ENCODE measurements around the gene FAM76B. TPM values are rescaled to one million over a fixed set of nuclear protein-coding genes. Genes with fewer than 3 reads are reported as not detected.
"Not testable (repeated sequence)": the region's sequence is repeated elsewhere in the genome, so short reads cannot be mapped to it uniquely, and the experiment has no call there.

Gene FAM76B
- total RNA-seq: 25.3 TPM

GRCh38 chr11:95789506-95790122, at the start of gene FAM76B:
FAM76B (minus strand) TSS chr11:95789782; CDS start chr11:95789478, 304 bp downstream.
- peak; percentile 98 for DNase-seq (ENCODE audit: low spot score)

GRCh38 chr11:95835768-95836488, 46.3 kb upstream of the FAM76B start:
- DNase-seq (ENCODE audit: low spot score): peak; percentile 69

DNA sequence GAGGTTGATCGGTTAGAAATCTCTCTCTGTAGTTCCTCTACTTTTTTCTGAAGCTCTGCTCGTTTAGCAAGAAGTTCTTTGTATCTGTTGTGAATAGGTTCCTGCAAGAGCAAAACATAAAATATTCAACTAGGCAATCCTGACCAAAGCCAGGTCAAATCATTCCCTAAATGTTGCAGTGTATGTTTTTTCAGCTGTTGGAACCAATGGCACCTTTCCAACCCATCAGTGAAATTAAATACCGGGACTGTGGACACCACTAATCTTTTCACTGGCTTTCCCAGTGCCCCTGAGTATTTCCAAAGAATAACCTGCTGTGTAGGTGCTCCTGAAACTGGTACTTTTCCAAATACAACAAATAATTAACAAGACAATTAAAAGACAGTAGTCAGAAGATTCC, 45.8 kb upstream of the FAM76B start:
- DNase-seq (ENCODE audit: low spot score): no peak

GRCh38 chr11:95833378-95833777, 43.8 kb upstream of the FAM76B start:
- no peak for DNase-seq (ENCODE audit: low spot score)

DNA sequence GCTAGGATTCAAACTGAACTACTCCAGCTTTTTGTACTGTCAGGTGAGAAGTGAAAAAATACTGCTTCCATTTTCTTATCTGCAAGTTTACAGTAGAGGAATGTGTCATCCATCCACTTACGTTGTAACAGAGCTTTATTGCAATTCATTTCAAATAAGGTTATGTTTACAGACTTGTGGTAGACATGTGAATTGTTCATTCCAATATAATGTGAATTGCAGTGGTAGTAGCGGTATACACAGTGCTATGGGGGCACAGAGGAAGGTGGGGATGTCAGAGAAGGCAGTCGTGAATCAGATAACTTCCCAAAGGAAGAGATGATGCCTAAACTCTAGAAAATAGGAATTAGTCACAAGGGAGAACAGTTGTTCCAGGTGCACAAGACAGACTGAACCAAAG, 43.2 kb upstream of the FAM76B start:
- DNase-seq (ENCODE audit: low spot score): no peak

- DNase-seq (ENCODE audit: low spot score): no peak
Observed at GRCh38 chr11:95831198-95831883, 41.8 kb upstream of the FAM76B start.

- DNase-seq (ENCODE audit: low spot score): no peak
Observed at GRCh38 chr11:95829580-95830259, 40.1 kb upstream of the FAM76B start.

DNA sequence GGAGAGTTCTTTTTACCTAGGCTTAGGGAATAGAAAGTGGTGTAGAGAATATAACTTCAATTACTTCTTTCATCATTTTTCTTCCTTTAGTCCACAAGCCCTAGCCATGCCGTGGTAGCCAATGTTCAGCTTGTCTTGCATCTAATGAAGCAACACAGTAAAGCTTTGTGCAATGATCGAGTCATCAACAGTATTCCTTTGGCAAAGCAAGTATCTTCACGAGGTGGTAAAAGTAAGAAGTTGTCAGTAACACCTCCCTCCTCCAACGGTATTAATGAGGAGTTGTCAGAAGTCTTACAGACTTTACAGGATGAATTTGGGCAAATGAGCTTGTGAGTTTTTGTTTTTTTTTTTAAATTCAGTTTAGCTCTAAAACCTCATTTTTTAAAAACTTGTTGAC, 38.1 kb upstream of the FAM76B start:
- no peak for DNase-seq (ENCODE audit: low spot score)

DNA sequence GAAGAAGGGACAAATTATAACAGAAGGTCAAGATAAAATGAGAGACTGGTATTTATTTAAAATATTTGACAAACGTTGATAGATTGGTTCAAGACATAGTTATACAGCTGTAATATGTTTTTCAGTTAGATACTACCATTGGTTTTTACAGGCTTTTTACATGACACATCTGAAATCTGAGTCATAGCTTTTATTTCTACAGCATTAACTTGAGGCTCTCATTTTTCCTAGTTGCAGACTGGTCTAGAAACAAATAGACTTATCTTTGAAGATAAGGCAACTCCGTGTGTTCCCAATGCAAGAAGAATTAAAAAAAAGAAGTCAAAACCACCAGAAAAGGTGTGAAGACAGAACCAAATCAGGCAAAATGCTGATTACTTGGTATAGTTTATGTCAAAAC, 32.1 kb upstream of the FAM76B start:
- no peak for DNase-seq (ENCODE audit: low spot score)

DNA sequence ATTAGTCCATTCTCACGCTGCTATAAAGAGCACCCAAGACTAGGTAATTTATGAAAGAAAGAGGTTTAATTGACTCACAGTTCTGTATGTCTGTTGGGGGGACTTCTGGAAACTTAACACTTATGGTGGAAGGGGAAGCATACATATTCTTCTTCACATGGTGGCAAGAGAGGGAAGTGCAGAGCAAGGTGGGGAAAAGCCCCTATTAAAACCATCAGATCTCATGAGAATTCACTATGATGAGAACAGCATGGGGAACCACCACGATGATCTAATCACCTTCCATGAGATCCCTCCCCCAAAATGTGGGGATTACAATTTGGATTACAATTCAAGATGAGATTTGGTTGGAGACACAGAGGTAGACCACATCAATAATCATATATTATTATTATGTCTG, 26.5 kb upstream of the FAM76B start:
- no peak for DNase-seq (ENCODE audit: low spot score)

GRCh38 chr11:95811052-95811451, 21.5 kb upstream of the FAM76B start:
- not testable (repeated sequence) for DNase-seq (ENCODE audit: low spot score)

GRCh38 chr11:95806464-95806863, 16.9 kb upstream of the FAM76B start:
- not testable (repeated sequence) for DNase-seq (ENCODE audit: low spot score)

DNA sequence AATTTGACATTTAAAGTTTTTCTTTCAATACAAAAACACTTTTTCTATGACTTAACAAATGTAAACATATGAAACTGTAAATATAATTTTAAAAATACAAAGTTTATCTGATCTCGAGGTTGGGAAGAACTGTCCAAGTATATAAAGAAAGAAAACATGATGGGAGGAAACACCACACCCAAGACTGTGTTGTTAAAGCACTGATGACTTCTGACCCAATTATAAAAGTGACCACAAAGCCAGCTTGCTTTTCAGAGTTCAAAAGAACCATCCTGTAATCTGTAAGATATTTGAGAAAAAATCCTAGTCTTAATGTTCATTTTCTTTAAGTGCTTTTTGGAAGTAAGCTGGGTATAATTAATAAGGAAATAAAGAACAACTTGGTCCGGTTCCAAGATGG, 16.3 kb upstream of the FAM76B start:
- no peak for DNase-seq (ENCODE audit: low spot score)

GRCh38 chr11:95803973-95804372, 14.4 kb upstream of the FAM76B start:
- no peak for DNase-seq (ENCODE audit: low spot score)

DNA sequence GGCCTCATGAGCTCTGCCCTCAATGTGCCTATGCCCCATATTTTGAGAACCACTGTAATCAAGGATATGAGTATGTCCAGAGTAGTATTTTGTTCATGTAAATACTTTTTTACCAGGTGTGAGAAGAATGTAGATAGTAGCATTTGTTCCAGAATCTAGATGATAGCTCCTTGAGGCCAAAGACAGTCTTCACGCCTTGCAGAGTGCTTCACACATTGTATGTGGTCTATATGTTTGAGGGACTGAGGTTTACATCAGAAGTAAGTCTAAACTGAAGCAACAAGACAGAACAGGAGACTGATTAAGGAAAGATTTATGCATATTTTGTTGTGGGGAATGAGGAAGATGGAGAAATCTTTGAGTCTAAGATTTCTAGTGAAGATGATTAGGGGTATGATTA, 13.2 kb upstream of the FAM76B start:
- DNase-seq (ENCODE audit: low spot score): no peak

DNA sequence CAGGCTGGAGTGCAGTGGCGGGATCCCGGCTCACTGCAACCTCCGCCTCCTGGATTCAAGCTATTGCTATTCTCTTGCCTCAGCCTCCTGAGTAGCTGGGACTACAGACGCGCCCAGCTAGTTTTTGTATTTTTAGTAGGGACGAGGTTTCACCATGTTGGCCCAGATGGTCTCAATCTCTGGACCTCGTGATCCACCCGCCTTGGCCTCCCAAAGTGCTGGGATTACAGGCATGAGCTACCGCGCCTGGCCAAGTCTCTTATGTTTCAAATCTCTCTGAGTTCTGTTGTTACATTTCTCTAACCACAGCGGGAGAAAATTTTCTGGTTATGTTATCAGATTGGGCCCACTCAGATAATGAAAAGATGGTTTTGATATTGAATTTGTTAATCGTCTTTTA, 10.9 kb upstream of the FAM76B start:
- DNase-seq (ENCODE audit: low spot score): no peak

DNA sequence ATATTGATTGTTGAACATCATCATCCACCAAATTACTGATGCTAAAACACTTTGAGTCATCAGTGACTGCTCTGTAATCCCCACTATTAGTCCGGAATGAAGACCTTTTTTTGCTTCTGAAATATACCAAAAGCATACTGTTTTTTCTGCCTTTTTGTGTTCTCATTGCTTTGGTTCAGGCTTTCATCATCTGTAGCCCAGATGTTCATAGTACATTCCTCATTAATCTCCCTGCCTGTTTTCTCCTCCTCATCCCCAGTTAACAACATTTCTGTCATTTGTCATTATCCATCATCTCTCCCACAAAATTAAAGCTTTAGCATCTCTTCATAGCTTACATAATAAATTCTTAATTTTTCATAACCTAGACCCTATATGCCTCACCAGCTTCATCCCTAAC, 10.0 kb upstream of the FAM76B start:
- no peak for DNase-seq (ENCODE audit: low spot score)

DNA sequence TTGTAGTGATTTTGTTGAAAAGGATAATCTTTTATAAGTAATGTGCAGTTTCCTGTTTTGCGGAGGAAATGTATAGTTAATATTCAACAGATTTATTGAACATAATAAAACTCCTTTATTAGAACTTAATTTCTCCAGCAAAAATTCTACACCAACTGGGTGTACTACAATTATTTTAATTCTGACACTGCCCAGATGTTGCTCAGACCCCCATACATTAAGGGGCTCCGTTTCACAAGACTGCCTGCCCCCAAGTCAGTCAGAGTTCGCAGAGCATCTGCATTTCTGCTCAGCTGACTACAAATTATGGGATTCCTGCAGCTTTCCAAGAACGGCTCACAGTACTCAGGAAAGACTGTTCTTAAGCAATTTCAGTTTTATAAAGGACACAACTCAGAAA, 6.9 kb upstream of the FAM76B start:
- no peak for DNase-seq (ENCODE audit: low spot score)

- DNase-seq (ENCODE audit: low spot score): no peak
Observed at GRCh38 chr11:95795627-95796295, 6.2 kb upstream of the FAM76B start.

DNA sequence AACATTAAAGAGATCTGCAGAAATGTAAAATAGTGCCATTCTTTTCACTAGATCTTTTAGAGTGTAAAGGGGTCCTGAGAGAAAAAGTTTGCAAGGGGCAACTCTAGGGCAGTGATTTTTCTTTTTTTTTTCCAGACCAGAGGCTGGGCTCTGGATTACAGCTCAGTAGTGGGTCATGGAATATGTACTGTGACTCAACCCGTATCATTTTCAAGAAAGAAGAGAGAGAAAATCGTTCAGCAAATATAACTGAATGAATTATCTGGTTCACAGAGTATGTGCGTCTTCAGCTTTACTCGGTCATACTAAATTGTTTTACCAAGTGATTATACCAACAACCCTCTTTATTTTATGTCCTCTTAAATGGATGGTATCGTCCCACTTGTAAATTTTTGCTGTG, 4.5 kb upstream of the FAM76B start:
- no peak for DNase-seq (ENCODE audit: low spot score)

DNA sequence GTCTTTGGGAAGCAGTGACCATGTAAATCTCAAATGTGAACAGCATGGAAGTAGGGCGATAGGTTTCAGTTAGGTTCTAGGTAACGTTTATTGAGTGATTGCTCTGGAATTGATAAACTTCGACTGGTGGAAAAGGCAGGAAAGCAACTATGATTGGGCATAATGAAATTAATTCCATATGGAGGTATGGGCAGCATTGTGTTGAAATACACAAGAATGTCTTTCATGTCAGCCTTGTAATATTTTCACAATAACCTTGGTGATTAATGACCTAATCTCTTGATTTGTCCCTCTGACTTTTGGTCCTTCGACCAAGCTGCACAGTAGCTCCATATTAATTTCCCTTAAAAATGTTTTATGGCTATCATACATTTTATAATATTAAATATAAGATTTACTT, 3.5 kb upstream of the FAM76B start:
- no peak for DNase-seq (ENCODE audit: low spot score)

GRCh38 chr11:95792700-95793099, 3.1 kb upstream of the FAM76B start:
- no peak for DNase-seq (ENCODE audit: low spot score)
